Thyroid gland (tissue), 4 donors: ENCODE measurements around the gene NFIA. TPM values are rescaled to one million over a fixed set of nuclear protein-coding genes. Genes with fewer than 3 reads are reported as not detected.
A peak's percentile ranks its signal among the peaks of the same experiment; 100 is the strongest.

Experiments
- DNase-seq, 2 donors: peaks; one replicate each; pipeline ENCODE4 v3.0.0-alpha.2; 2019
- H3K27ac ChIP-seq, 3 donors: fragments of 200-600 bp; sonication (generic); 1 replicate in 2 of 3; 2 replicates in 1 of 3; pipeline ENCODE4 v1.5.1; 2016 to 2019; ENCODE audit warnings: mild to moderate bottlenecking in 1 of 3, moderate library complexity in 1 of 3
- H3K27me3 ChIP-seq: fragments of 200-600 bp; sonication (generic); one replicate; pipeline ENCODE4 v1.5.1; 2019
- H3K36me3 ChIP-seq, 2 donors: fragments of 200-600 bp; sonication (generic); one replicate each; pipeline ENCODE4 v1.5.1; 2016 to 2019
- H3K4me1 ChIP-seq, 2 donors: fragments of 200-600 bp; sonication (generic); one replicate each; pipeline ENCODE4 v1.5.1; 2017 to 2019
- H3K4me3 ChIP-seq, 3 donors: fragments of 200-600 bp; sonication (generic); replicated peaks in 1 of 3; 1 replicate in 2 of 3; 2 replicates in 1 of 3; pipeline ENCODE4 v1.5.1; 2016; ENCODE audit warnings: mild to moderate bottlenecking in 1 of 3
- H3K9me3 ChIP-seq: fragments of 200-600 bp; sonication (generic); one replicate; pipeline ENCODE4 v1.5.1; 2017
- POLR2A ChIP-seq, 2 donors: fragments of 450-650 bp; IDR thresholded peaks; one replicate each; pipeline ENCODE4 v1.6.1; 2017; ENCODE audit warnings: antibody characterized with exemption in 2 of 2, mild to moderate bottlenecking in 2 of 2, moderate library complexity in 1 of 2
- WGBS, 2 donors: methylation state at CpG; one replicate each; pipeline ENCODE4 v1.1.5; 2017; 5-methylcytosine and 5-hydroxymethylcytosine counted together
- intact Hi-C: fragments of 100-400 bp; cut with DNase I; formaldehyde crosslinking; loops from one replicate; pipeline ENCODE4 v1.15.1; 2023
- total RNA-seq, 4 donors: library from RNA; depleted of rRNA; stranded (reverse); fragments of >200 nt; gene quantifications; one replicate each; pipeline ENCODE4 v1.2.3, GENCODE V29; 2016
- TF ChIP-seq, protein P1 (sequence below), 6 experiments: fragments of 200-600 bp in 3 of 6; fragments of 450-650 bp in 3 of 6; sonication (generic) in 3 of 6; IDR thresholded peaks; one replicate each; pipeline ENCODE4 v1.5.1; 2016 to 2019; ENCODE audit warnings: antibody characterized with exemption in 6 of 6, mild to moderate bottlenecking in 2 of 6, inconsistent platforms in 1 of 6, moderate library complexity in 1 of 6

The NFIA gene
- total RNA-seq, 4 donors from 2014 or later, result 105 to 149 (median 118) TPM

DNA sequence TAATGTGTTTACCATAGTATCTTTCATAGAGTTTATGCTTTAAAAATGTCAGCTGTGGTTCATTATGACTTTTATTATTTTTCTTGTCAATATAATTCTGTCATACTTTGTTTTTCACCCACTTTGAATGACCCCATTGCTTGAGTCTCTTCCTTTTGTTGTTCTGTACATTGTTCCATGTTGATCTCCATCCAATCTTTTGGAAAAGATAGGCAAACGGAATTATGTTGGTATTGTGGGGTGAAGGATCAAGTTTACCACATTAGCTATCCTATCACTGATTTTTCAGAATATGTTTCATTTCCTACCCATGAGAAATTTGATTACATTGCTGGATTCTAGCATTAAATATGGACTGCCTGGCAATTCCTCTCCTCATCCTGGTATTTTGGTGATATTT, 196.6 kb downstream of the NFIA start:
- H3K9me3 ChIP-seq, result no peaks in the 10 kb centered on the region
- WGBS, 2 donors, result 82% methylated on average over 1 of the region's 1 CpG
- TF ChIP-seq, protein P1, sequence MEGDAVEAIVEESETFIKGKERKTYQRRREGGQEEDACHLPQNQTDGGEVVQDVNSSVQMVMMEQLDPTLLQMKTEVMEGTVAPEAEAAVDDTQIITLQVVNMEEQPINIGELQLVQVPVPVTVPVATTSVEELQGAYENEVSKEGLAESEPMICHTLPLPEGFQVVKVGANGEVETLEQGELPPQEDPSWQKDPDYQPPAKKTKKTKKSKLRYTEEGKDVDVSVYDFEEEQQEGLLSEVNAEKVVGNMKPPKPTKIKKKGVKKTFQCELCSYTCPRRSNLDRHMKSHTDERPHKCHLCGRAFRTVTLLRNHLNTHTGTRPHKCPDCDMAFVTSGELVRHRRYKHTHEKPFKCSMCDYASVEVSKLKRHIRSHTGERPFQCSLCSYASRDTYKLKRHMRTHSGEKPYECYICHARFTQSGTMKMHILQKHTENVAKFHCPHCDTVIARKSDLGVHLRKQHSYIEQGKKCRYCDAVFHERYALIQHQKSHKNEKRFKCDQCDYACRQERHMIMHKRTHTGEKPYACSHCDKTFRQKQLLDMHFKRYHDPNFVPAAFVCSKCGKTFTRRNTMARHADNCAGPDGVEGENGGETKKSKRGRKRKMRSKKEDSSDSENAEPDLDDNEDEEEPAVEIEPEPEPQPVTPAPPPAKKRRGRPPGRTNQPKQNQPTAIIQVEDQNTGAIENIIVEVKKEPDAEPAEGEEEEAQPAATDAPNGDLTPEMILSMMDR (IDR thresholded peaks at IDR 0.05), result no peak
- no peak for TF ChIP-seq POLR2A (IDR thresholded peaks at IDR 0.05)
- no peaks in the 10 kb centered on the region for H3K27me3 ChIP-seq
- no peaks in the 10 kb centered on the region for H3K36me3 ChIP-seq
- H3K4me1 ChIP-seq, result peaks cover 27 to 30% of the 10 kb centered on the region in 2 donors
- intact Hi-C loops, result no loop called here
- no peak for DNase-seq
- H3K4me3 ChIP-seq, result no peak overlapping the region
- H3K27ac ChIP-seq, result no peak overlapping the region

DNA sequence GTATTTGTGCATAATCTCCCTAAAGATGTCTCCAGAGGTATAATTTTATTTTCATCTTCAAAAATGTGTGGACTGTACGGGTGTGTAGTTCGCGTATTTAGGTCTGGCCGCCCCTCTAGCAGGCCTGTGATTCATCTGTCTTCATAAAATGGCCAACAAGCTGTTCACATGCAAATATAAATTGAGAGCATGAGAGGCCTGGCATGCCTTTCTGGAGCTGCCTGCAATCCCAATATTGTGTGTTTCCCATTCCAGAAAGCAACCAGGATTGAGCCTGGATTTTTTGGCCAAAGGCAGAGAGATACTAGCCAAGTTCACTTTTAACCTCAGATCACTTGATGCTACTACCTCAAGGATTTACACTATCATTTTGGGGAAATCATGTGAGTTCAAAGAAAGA, 197.2 kb downstream of the NFIA start:
- 83 to 86% methylated on average over 4 of the region's 4 CpGs for WGBS, 2 donors
- Histone ChIP-seq H3K4me3 (no peak overlapping the region), H3K27ac (peak overlapping the region in 2 of 3 donors; percentile 20 to 34), H3K4me1 (peaks cover 21 to 28% of the 10 kb centered on the region in 2 donors), H3K27me3 (no peaks in the 10 kb centered on the region), H3K36me3 (no peaks in the 10 kb centered on the region), H3K9me3 (no peaks in the 10 kb centered on the region)
- intact Hi-C loops, result no loop called here
- no peak for TF ChIP-seq POLR2A (IDR thresholded peaks at IDR 0.05)
- TF ChIP-seq, protein P1 (IDR thresholded peaks at IDR 0.05), result no peak
- DNase-seq, result no peak

DNA sequence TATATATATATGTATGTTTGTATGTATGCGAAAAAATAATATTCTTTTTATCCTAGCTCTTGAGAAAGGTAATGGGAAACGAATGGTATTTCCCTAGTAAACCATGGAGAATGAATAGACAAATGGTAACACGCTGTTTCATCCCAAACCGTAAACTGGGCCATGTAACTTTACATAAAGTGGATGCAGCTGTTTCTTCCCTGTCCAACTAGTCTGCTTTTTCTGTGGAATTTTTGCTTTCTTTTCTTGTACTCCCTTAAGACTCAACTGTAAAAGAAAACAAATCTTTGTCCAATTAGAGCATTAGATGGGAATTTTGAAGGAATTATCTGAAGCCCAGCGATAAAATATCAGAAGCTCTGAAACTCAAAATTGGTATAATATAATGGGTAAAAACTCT, 198.1 kb downstream of the NFIA start:
- H3K9me3 ChIP-seq, result no peaks in the 10 kb centered on the region
- H3K36me3 ChIP-seq, result no peaks in the 10 kb centered on the region
- intact Hi-C loops, result no loop called here
- H3K4me1 ChIP-seq, result peaks cover 17 to 32% of the 10 kb centered on the region in 2 donors
- H3K27me3 ChIP-seq, result no peaks in the 10 kb centered on the region
- no peak overlapping the region for H3K27ac ChIP-seq
- H3K4me3 ChIP-seq, result no peak overlapping the region
- no peak for DNase-seq
- 84% methylated on average over 5 of the region's 5 CpGs for WGBS, 2 donors
- TF ChIP-seq POLR2A (IDR thresholded peaks at IDR 0.05), result no peak
- TF ChIP-seq, protein P1 (IDR thresholded peaks at IDR 0.05), result no peak

DNA sequence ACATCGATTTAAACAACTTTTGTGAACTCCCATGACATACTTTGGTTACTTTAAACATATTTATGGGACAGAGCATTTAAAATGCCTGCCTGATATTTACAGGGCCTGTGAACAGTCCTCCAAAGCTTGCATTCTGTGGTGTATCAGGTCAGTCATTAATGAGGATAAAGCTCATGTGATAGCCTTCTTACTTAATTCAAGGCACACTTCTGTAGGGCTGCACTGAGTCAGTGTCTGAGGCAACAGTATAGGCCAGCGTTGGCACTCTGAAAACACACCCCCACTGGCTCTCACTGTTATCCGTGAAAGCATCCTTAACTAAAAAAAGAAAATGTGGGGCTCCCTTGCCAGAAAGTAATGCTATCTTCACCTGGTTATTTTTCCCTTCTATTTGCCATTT, 200.0 kb downstream of the NFIA start:
- intact Hi-C loops, result no loop called here
- H3K4me3 ChIP-seq, result no peak overlapping the region
- H3K27ac ChIP-seq, result no peak overlapping the region
- no peaks in the 10 kb centered on the region for H3K9me3 ChIP-seq
- H3K27me3 ChIP-seq, result no peaks in the 10 kb centered on the region
- WGBS, 2 donors, result 70 to 73% methylated on average over 3 of the region's 3 CpGs
- no peak for DNase-seq
- H3K36me3 ChIP-seq, result no peaks in the 10 kb centered on the region
- no peak for TF ChIP-seq POLR2A (IDR thresholded peaks at IDR 0.05)
- TF ChIP-seq, protein P1 (IDR thresholded peaks at IDR 0.05), result no peak
- peaks cover 17 to 33% of the 10 kb centered on the region in 2 donors for H3K4me1 ChIP-seq

DNA sequence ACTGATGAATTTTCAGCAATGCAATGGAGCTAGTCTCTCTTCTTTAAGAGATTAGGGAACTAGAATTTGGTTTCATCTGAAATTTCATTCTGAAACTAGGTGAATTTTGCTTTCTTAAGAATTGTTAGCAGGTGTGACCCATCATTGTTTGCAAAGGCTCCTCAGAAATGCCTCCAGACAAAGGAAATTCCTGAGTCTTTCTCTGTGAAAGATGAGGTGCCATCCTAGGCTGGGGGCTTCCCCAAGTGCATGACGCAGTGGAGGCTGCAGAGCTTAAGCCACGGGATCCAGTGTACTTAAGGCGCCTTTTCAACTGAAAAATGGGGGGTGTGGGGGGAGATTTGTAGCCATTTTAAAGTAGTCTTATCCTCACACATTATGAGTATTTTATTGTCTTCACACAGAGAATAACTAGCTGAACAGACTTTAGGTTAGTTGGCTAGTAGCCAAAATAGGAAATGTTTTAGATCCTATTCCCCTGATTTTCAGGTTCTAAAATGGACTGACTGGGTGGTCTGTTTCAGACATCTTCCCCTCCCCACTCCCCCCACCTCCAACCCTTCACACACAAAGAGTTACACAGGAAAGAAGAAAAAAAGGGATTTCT, 202.0 kb downstream of the NFIA start:
- no peaks in the 10 kb centered on the region for H3K36me3 ChIP-seq
- no peaks in the 10 kb centered on the region for H3K27me3 ChIP-seq
- WGBS, 2 donors, result 82 to 96% methylated on average over 3 of the region's 3 CpGs
- DNase-seq, result no peak
- intact Hi-C loops, result no loop called here
- TF ChIP-seq POLR2A (IDR thresholded peaks at IDR 0.05), result no peak
- TF ChIP-seq, protein P1 (IDR thresholded peaks at IDR 0.05), result no peak
- no peak overlapping the region for H3K27ac ChIP-seq
- H3K4me3 ChIP-seq, result no peak overlapping the region
- H3K9me3 ChIP-seq, result no peaks in the 10 kb centered on the region
- H3K4me1 ChIP-seq, result peaks cover 30 to 47% of the 10 kb centered on the region in 2 donors
